SK-N-SH (cell line): ENCODE results near the gene PIEZO2. TPM values are rescaled to one million over a fixed set of nuclear protein-coding genes. Genes with fewer than 3 reads are reported as not detected.
"Not testable (repeated sequence)": the region's sequence is repeated elsewhere in the genome, so short reads cannot be mapped to it uniquely, and the experiment has no call there.

Experiments
- CTCF ChIA-PET: fragments of 300-600, 350-600 bp; formaldehyde crosslinking; extraction: SDS; loops from one replicate; lab custom pipeline; 2021; lab: Yijun Ruan, JAX
- POLR2A ChIA-PET: fragments of 350-600 bp; sonication (Branson Sonifier 250); formaldehyde crosslinking; extraction: SDS; loops from one replicate; lab custom pipeline; 2020; ENCODE audit warnings: antibody characterized with exemption, inconsistent platforms; lab: Yijun Ruan, JAX
- DNase-seq: peaks from one replicate; pipeline ENCODE4 v3.0.0; 2012
- H2AFZ ChIP-seq: fragments of 200-600 bp; sonication (generic); 2 replicates; pipeline ENCODE4 v1.8.1; 2016; ENCODE audit warnings: antibody characterized with exemption, mild to moderate bottlenecking, low read depth
- H3F3A ChIP-seq: fragments of 200-600 bp; sonication (generic); replicated peaks from 2 replicates; pipeline ENCODE3; 2016; ENCODE audit warnings: antibody characterized with exemption, mild to moderate bottlenecking; ENCODE audit not compliant: insufficient read depth
- H3K27ac ChIP-seq, 2 experiments: fragments of 200-500 bp in 1 of 2; fragments of 200-600 bp in 1 of 2; sonication (Bioruptor generic) in 1 of 2; sonication (generic), shearing (Covaris generic) in 1 of 2; 2 replicates each; pipeline versions ENCODE4 v1.5.1 to v1.6.1; 2014 to 2016; ENCODE audit warnings: low read depth in 2 of 2, inconsistent platforms in 1 of 2, low read length in 1 of 2, mild to moderate bottlenecking in 1 of 2, mixed read lengths in 1 of 2
- H3K27me3 ChIP-seq: fragments of 200-600 bp; sonication (generic), shearing (Covaris generic); 2 replicates; pipeline ENCODE4 v1.6.1; 2016; ENCODE audit warnings: mixed run types; ENCODE audit not compliant: insufficient read depth
- H3K36me3 ChIP-seq, 2 experiments: fragments of 200-500 bp in 1 of 2; fragments of 200-600 bp in 1 of 2; sonication (Bioruptor generic) in 1 of 2; sonication (generic) in 1 of 2; replicated peaks in 1 of 2; 2 replicates each; pipeline versions ENCODE3 to v1.5.1; 2014 to 2016; ENCODE audit warnings: low read length in 1 of 2, mild to moderate bottlenecking in 1 of 2; ENCODE audit not compliant: insufficient read depth in 2 of 2, control insufficient read depth in 1 of 2
- H3K4me1 ChIP-seq, 2 experiments: fragments of 200-500 bp in 1 of 2; fragments of 200-600 bp in 1 of 2; sonication (Bioruptor generic) in 1 of 2; sonication (generic), shearing (Covaris generic) in 1 of 2; 2 replicates each; pipeline versions ENCODE4 v1.5.1 to v1.6.1; 2014 to 2016; ENCODE audit warnings: low read depth in 1 of 2, low read length in 1 of 2, mixed run types in 1 of 2; ENCODE audit not compliant: insufficient read depth in 2 of 2, control insufficient read depth in 1 of 2
- H3K4me2 ChIP-seq: fragments of 200-600 bp; sonication (generic), shearing (Covaris generic); 2 replicates; pipeline ENCODE4 v1.6.1; 2017; ENCODE audit warnings: mixed run types
- H3K4me3 ChIP-seq, 2 experiments: fragments of 200-500 bp in 1 of 2; fragments of 200-600 bp in 1 of 2; sonication (Bioruptor generic) in 1 of 2; sonication (generic), shearing (Covaris generic) in 1 of 2; 2 replicates each; pipeline versions ENCODE4 v1.5.1 to v1.8.1; 2014 to 2016; ENCODE audit warnings: low read depth in 2 of 2, inconsistent platforms in 1 of 2, low read length in 1 of 2, mild to moderate bottlenecking in 1 of 2, mixed read lengths in 1 of 2, moderate library complexity in 1 of 2
- H3K79me2 ChIP-seq: fragments of 200-600 bp; sonication (generic); 2 replicates; pipeline ENCODE4 v1.8.1; 2017; ENCODE audit warnings: mild to moderate bottlenecking; ENCODE audit not compliant: insufficient read depth
- H3K9ac ChIP-seq: fragments of 200-600 bp; sonication (generic); 2 replicates; pipeline ENCODE4 v1.6.1; 2017; ENCODE audit warnings: mixed run types
- H3K9me2 ChIP-seq: fragments of 200-600 bp; sonication (generic); 2 replicates; pipeline ENCODE4 v1.6.1; 2017; ENCODE audit warnings: mixed run types
- H3K9me3 ChIP-seq: fragments of 200-600 bp; sonication (generic); 2 replicates; pipeline ENCODE4 v1.6.1; 2017; ENCODE audit warnings: mixed run types, mild to moderate bottlenecking, moderate library complexity
- H4K20me1 ChIP-seq: fragments of 200-600 bp; sonication (generic); 2 replicates; pipeline ENCODE4 v1.6.1; 2017; ENCODE audit warnings: mild to moderate bottlenecking, mixed run types; ENCODE audit not compliant: insufficient read depth
- CHD2 ChIP-seq: fragments of 150-350 bp; IDR thresholded peaks from 2 replicates; pipeline ENCODE4 v1.6.1; 2018; ENCODE audit warnings: low read length; ENCODE audit not compliant: partially characterized antibody
- CTCF ChIP-seq: fragments of 200-600 bp; sonication (generic); IDR thresholded peaks from 2 replicates; pipeline ENCODE4 v1.6.1; 2017; ENCODE audit warnings: antibody characterized with exemption, mild to moderate bottlenecking, moderate library complexity
- EP300 ChIP-seq, 2 experiments: IDR thresholded peaks; 2 replicates each; pipeline versions ENCODE4 v1.4.0 to v1.6.1; 2012; ENCODE audit warnings: borderline replicate concordance in 1 of 2, low read depth in 1 of 2, low read length in 1 of 2
- EZH2phosphoT487 ChIP-seq: fragments of 200-600 bp; sonication (generic); IDR thresholded peaks from 2 replicates; pipeline ENCODE4 v1.6.1; 2017; ENCODE audit warnings: low read depth, mixed run types, mild to moderate bottlenecking, antibody characterized with exemption, moderate library complexity, borderline replicate concordance
- FOXJ3 ChIP-seq: sonication (generic); formaldehyde crosslinking; IDR thresholded peaks from 2 replicates; pipeline ENCODE4 v1.5.1; 2020; ENCODE audit warnings: mild to moderate bottlenecking, missing genetic modification reagents
- JUND ChIP-seq: IDR thresholded peaks from 2 replicates; pipeline ENCODE4 v1.4.0; 2012
- MEF2A ChIP-seq: IDR thresholded peaks from 2 replicates; pipeline ENCODE4 v1.4.0; 2012; ENCODE audit warnings: low read depth, borderline replicate concordance
- MXI1 ChIP-seq: IDR thresholded peaks from 2 replicates; pipeline ENCODE4 v1.6.1; 2012; ENCODE audit warnings: mild to moderate bottlenecking, low read depth, low read length, improper control_type of control experiment
- RXRA ChIP-seq: IDR thresholded peaks from 2 replicates; pipeline ENCODE4 v1.4.0; 2012; ENCODE audit warnings: low read depth, mild to moderate bottlenecking, borderline replicate concordance
- SMC3 ChIP-seq: IDR thresholded peaks from 2 replicates; pipeline ENCODE4 v1.6.1; 2012; ENCODE audit warnings: low read depth, low read length, improper control_type of control experiment
- TEAD4 ChIP-seq: IDR thresholded peaks from 2 replicates; pipeline ENCODE4 v1.4.0; 2012; ENCODE audit warnings: mild to moderate bottlenecking, borderline replicate concordance; ENCODE audit not compliant: insufficient read depth
- USF1 ChIP-seq: IDR thresholded peaks from 2 replicates; pipeline ENCODE4 v1.4.0; 2012; ENCODE audit warnings: low read depth, borderline replicate concordance
- ZBTB33 ChIP-seq: IDR thresholded peaks from 2 replicates; pipeline ENCODE4 v1.4.0; 2012; ENCODE audit warnings: low read depth, borderline replicate concordance
- WGBS: methylation state at CpG from one replicate; pipeline ENCODE4 v1.1.6; 2017; ENCODE audit warnings: low lambda C conversion rate; 5-methylcytosine and 5-hydroxymethylcytosine counted together
- polyA plus RNA-seq, 3 experiments: library from polyadenylated mRNA; depleted of rRNA; stranded (reverse); fragments of >200 nt; gene quantifications; 2 replicates each; pipeline ENCODE4 v1.2.3, GENCODE V29; 2012

PIEZO2 gene
- polyA plus RNA-seq, 1 of the 3 experiments (the other 2 are of a cell fraction) = not detected

- no peaks in the 10 kb centered on the region for H3K4me1 ChIP-seq
- POLR2A ChIA-PET = no interaction called here
- H3K36me3 ChIP-seq = no peaks in the 10 kb centered on the region
- no peak overlapping the region for H3K4me3 ChIP-seq
- no peak overlapping the region for H3K4me2 ChIP-seq
- no peaks in the 10 kb centered on the region for H3F3A ChIP-seq
- H3K79me2 ChIP-seq = no peaks in the 10 kb centered on the region
- H4K20me1 ChIP-seq = no peaks in the 10 kb centered on the region
- H2AFZ ChIP-seq = no peak overlapping the region
- no peaks in the 10 kb centered on the region; the same call in 1 of the 2 replicates for H3K27me3 ChIP-seq
- TF ChIP-seq EP300 (IDR thresholded peaks at IDR 0.05; ENCODE audit: borderline replicate concordance in 1 of 2, low read depth in 1 of 2, low read length in 1 of 2) = no peak
- TF ChIP-seq USF1 = no peak
- no peak for TF ChIP-seq ZBTB33
- no peak for TF ChIP-seq SMC3
- no peak for TF ChIP-seq FOXJ3
- no peak for TF ChIP-seq CHD2
- no peak for TF ChIP-seq EZH2phosphoT487
- TF ChIP-seq JUND = no peak
- no peak for TF ChIP-seq MXI1
- no peak for TF ChIP-seq MEF2A
- no peak for TF ChIP-seq TEAD4
- no peak for TF ChIP-seq RXRA
- no peak for TF ChIP-seq CTCF
- CTCF ChIA-PET = no interaction called here
- H3K9me3 ChIP-seq = no peaks in the 10 kb centered on the region
- WGBS = 11% methylated on average over 10 of the region's 23 CpGs
- no peaks in the 10 kb centered on the region for H3K9me2 ChIP-seq
- H3K27ac ChIP-seq = no peak overlapping the region
- no peak for DNase-seq
- no peak overlapping the region for H3K9ac ChIP-seq
These were observed 233.0 kb downstream of the PIEZO2 start for GRCh38 chr18:10916387-10916786.

- H3K27ac ChIP-seq, H3K79me2 ChIP-seq, H3K4me3 ChIP-seq, H3K9me3 ChIP-seq, H3K9ac ChIP-seq, H3K27me3 ChIP-seq, DNase-seq, H3K4me1 ChIP-seq, H3F3A ChIP-seq, H4K20me1 ChIP-seq, H3K36me3 ChIP-seq, H3K9me2 ChIP-seq, POLR2A ChIA-PET, CTCF ChIA-PET, H3K4me2 ChIP-seq, H2AFZ ChIP-seq: not testable (repeated sequence)
- WGBS = 30% methylated on average over 5 of the region's 5 CpGs
These were observed 233.6 kb downstream of the PIEZO2 start for GRCh38 chr18:10915748-10916147.

- H3K4me2 ChIP-seq, H3K79me2 ChIP-seq, DNase-seq, H3K27ac ChIP-seq, H3K9me2 ChIP-seq, H3K9me3 ChIP-seq, H3K4me1 ChIP-seq, H2AFZ ChIP-seq, H3K9ac ChIP-seq, H3K36me3 ChIP-seq, H3K27me3 ChIP-seq, H3F3A ChIP-seq, H3K4me3 ChIP-seq, POLR2A ChIA-PET, CTCF ChIA-PET, H4K20me1 ChIP-seq: not testable (repeated sequence)
- 10% methylated on average over 6 of the region's 8 CpGs for WGBS
These were observed 234.8 kb downstream of the PIEZO2 start for GRCh38 chr18:10914610-10915009.
